GM08714 (cell line): ENCODE measurements around the gene VOPP1.

Source experiments
- H3K4me3 ChIP-seq: fragments of 200-500 bp; sonication (Bioruptor generic); 2 replicates; pipeline ENCODE4 v1.5.1; 2014; ENCODE audit warnings: mild to moderate bottlenecking, low read length, inconsistent platforms
- ZNF274 ChIP-seq: IDR thresholded peaks from 2 replicates; pipeline ENCODE4 v1.6.1; 2012; ENCODE audit warnings: mild to moderate bottlenecking, low read depth, low read length

VOPP1 gene

DNA sequence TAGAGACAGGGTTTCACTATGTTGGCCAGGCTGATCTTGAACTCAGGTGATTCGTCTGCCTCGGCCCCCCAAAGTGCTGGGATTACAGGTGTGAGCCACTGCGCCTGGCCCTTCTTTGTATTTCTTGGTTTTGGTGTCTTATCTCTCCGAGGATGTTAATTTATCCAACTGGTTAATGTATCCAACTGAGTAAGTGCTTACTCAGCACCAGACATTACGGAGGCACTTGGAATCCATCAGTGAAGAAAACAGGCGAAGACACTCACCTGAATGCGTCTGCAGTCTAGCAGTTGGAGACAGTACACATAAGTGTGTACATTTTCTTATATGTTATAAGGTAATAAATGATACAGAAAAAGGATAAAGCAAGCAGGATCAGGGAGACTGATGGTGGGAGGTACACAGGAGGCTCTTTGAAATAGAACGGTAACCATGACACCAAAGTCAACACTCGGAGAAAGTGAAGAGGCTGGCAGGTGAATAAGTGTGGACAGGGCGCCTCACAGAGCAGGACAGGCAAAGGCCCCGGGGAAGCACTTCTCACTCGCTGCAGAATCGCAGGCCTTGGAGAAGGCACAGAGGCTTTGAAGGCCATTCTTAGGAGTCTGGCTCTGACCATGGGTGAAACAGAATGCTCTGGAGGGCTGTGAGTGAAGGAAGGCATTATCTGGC, 134.1 kb downstream of the VOPP1 start:
- H3K4me3 ChIP-seq, result no peak overlapping the region
- no peak for TF ChIP-seq ZNF274

DNA sequence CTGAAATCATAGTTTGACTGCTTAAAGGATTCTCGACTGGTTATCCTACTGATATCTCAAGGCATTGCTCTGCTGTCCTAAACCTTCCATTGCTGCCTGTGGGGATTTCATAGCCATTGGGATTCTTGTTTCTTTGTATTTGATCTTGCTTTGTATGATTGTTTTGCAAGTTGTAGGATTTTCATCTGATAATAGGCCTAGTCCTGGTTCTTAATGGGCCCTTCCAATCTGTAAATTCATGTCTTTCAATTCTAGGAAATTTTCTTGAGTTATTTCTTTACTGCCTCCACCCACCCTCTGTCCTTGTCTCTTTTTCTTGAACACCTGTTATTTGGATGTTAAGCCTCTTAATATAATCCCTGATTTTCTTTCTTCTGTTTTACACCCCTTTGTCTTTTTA, 134.9 kb downstream of the VOPP1 start:
- no peak for TF ChIP-seq ZNF274
- H3K4me3 ChIP-seq, result no peak overlapping the region

DNA sequence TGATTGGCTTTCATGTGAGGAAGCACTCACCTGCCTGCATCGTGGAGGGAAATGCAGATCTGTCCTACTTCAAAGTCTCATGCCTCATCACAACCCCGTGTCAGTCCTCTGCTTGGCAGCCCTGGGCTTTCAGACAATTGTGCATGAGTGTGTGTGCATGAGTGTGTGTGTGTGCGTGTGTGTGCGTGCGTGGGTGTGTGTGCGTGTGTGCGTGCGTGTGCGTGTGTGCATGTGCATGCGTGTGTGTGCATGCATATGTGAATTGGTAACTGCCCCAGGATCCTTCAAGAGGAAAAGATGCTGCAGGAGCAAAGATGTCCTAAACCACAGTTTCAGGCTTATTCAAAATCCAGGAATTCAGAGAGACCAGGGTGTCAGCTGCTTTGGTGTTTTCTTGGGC, 135.8 kb downstream of the VOPP1 start:
- TF ChIP-seq ZNF274, result no peak
- no peak overlapping the region for H3K4me3 ChIP-seq

DNA sequence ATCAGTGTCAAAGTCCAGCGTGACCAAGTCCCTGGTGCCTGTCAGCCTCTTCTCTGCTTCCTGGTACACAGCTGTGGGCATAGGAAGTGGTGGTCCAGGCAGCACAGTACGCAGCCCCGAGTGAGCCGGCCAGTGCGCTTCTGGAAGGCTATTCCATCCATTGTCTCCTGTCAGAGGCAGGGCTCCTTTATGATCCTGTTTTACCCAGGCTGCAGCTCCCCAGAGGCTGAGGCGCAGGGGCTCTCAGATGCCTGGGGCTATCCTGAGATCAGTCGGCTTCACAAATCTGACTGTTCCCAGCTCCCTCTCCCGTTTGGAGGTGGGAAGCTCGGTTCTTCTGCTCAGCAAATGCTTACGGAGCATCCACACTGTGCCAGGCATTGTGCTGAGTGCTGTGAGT, 136.8 kb downstream of the VOPP1 start:
- no peak for TF ChIP-seq ZNF274
- H3K4me3 ChIP-seq, result no peak overlapping the region

DNA sequence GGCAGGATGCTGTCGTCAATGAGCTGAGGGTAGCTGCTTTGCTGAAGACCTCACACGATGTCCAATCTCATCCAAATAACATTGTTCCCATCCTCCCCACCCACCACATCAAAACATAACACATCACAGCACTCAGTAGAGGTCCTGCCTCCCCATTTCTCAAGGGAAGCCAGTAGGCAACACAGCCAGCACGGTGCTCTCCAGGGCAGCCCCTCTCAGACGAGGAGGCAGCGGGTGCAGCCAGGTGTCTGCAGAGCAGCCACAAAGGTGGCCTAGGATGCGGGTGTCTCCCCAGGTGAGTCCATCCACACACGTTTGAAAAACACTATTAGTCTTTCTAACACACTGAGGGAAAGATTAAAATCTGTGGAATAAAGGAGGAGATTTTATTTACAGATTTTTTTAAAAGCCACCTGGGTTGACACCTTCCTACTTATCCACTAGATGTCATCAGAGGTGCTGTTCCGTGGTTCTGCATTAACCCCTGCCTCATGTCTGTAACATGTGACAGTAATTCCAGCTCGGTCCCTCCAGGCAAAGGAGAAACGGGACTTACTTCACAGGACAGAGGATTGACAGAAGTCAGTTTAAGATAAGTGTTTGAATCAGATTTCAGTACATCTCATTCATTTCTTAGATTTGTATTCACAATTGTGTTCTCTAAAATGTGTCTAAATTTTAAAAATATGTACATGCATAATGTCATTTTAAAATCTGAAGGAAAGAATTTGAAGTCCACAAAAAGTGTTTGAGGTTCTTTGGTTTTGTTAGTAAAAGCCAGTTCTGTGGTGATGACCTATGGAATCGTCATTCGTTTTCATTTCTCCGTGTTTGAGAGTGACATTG, 139.1 kb downstream of the VOPP1 start:
- no peak overlapping the region for H3K4me3 ChIP-seq

DNA sequence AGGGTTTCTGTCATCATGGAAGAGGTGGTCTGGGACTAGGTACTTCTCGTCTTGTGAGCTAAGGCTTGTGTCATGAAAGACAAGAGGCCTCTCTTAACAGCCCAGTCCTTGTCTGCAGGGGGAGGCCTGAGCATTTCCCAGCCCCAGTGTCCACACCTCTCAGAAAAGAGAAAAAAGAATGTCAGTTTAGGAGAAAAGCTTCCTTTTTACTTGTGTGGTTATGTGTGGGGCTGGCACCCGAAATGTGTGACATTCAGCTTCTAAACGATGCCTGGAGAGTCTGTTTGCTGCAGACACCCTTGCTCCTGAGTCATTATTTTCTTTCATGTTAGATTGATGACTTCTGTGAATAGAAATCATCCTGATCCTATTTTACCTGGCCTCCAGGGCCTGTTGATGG, 139.8 kb downstream of the VOPP1 start:
- TF ChIP-seq ZNF274, result no peak
- no peak overlapping the region for H3K4me3 ChIP-seq

More for the DNA sequence above, 139.1 kb downstream of the VOPP1 start:
- no peak for TF ChIP-seq ZNF274

DNA sequence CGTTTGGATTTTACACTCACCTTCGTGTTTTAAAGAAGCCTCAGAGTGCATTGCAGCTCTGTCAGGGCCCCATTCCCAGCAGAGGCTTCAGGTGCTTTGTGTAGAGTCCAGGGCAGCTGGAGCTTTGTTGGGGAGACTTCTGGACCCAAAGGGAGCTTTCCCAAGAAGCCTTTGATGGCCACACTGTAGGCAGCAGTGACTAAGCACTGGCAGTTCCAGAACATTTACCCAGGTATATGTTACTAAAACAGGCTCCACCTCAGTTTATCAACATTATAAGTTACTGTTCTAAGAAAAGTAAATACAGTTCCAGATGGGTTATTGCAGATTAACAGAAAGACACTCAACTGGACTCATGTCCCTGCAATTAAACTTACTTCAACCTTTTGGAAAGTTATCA, 140.4 kb downstream of the VOPP1 start:
- no peak overlapping the region for H3K4me3 ChIP-seq
- no peak for TF ChIP-seq ZNF274

DNA sequence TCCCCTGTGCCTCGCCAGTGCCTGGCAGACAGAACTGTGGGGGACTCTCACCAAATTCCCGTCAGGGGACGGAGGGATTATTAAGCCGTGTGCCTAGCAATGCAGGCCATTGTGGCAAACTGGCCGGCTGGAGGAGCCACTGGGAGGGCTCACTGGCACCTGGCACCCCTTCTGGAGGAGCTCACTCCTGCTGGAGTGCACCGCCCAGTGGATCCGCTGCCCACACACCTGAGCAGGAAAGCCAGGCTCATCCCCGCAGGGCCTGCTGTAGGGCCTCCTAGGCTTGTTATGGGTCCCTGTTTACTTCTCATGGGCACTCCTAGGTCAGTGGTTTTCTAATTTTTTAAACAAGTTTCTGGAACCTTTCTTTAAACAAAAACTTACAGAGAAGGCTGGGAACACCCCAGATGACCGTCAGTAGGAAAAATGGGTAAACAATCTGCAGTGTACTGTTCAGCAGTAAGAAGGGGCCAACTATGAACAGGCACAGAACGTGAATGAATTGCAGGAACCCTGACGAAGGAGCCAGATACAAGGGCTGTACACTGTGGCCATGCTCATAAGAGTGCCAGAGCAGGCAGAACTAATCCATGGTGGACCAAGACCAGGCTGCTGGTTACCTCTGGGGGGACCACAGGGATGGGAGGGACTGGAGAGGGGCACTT, 142.3 kb downstream of the VOPP1 start:
- no peak for TF ChIP-seq ZNF274
- no peak overlapping the region for H3K4me3 ChIP-seq

DNA sequence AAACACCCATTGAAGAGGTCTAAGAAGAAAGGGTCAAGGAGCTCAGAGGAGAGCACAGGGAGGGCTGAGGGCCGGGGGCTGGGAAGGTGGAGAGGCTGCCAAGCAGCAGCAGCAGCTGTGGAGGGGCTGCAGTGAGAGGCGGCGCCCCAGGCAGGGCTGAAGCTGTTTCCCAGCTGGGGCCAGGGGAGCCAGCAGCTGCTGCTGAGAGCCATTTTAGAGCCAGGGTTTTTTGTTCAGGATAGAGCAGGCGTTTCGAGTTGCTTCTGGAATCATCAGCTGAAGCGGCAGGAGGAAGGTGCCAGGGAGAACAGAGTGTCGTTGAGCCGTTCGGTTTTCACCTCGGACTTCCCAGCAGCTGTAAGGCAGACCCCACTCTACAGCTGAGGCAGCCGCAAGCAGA, 144.5 kb downstream of the VOPP1 start:
- H3K4me3 ChIP-seq, result no peak overlapping the region
- TF ChIP-seq ZNF274, result no peak

DNA sequence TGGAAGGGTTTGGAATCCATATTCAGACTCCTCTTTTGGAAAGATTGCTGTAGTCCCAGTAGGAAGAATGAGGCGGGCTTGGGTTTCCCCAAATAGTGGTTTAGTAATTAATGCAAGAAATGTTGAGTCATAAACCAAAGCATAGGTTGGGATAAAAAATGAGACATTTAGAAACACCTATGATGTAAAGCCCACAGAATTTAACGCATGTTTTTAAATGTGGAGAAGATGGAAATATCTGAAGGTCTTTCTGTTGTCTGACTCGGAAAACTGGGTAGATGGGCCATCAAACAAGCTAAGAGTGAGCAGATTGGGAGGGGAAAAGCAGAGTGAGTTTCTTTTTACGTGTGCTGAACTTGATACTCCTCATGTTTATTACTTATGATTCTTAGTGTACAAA, 145.0 kb downstream of the VOPP1 start:
- no peak for TF ChIP-seq ZNF274
- no peak overlapping the region for H3K4me3 ChIP-seq

DNA sequence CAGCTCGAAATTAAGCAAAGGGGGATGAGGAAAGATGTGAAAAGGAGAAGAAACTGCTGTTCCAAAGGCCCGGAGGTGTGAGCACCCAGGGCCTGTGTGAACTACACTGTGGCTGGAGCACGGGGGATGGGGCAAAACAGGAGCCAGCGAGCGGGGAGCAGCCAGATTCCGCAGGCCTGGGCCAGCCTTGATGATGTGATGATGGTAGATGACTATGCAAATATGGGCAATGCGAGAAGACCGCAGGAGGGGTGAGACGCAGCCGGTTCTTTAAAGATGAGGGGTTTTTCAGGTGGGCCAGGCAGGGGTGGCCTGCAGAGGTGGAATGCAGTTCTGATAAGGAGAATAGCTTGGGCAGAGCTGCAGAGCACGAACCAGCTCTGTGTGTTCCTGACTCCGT, 145.6 kb downstream of the VOPP1 start:
- TF ChIP-seq ZNF274, result no peak
- no peak overlapping the region for H3K4me3 ChIP-seq

DNA sequence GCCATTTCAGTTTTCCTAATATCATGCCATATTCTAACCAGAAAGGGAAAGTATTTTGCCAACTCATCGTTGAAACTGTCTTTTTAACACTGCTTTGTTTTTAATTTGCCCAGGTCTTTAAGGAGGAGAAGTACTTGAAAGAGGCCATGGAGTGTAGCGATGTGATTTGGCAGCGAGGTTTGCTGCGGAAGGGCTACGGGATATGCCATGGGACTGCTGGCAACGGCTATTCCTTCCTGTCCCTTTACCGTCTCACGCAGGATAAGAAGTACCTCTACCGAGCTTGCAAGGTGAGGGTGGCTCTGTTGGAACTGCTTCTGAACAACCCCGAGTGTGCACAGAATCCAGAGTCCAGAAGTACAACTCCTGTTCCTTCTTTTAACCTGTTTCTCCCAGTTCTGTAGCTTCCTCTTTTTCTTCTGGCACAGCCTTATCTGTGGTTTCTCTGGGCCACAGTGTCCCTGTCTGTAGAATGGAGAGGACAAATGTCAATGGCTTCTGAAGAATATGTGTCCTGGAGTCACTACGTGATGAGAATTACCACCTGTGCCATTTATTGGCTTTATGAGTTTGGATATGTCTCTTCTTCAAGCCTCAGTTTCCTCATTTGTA, 147.1 kb downstream of the VOPP1 start:
- TF ChIP-seq ZNF274, result no peak
- no peak overlapping the region for H3K4me3 ChIP-seq

DNA sequence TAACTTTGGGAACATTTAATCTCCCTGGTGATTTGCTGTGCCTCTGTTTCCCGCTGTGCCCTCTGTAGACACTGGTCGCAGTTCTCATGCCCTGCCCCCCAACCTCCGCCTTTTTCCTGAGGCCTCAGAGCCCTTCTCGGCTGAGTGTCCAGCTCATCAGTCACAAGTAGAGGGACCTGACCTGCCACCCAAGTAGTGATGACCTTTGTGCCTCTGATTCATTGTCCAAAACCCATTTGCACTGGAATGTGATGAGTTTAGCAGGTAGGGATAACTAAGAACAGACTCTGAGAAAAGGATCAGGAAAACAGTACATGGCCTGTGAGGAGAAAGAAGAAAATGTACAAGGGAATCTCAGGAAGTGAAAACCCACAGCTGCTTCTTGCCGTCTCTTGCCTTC, 148.4 kb downstream of the VOPP1 start:
- H3K4me3 ChIP-seq, result no peak overlapping the region
- TF ChIP-seq ZNF274, result no peak

DNA sequence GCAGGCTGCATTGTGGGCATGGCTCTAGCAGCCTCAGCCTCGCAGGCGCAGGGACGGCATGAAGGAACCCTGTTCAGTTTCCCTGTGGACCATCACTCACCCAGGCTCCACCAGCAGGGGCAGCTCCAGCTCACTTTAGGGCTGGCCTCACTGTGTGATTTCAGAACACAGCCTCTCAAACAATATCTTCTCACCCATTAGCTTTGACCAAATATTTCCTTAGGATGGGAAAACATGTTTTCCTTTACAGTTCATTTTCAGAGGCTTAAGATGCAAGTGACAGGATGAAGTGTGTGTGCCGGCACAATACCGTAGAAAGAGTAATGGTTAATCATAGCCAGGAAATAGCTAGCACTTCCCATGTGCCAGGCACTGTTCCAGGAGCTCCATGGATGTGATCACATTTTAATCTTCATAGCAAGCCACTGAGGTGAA, 149.0 kb downstream of the VOPP1 start:
- no peak overlapping the region for H3K4me3 ChIP-seq
- TF ChIP-seq ZNF274, result no peak
